Loucy (cell line): Measurements from ENCODE around the gene EFNA5.

ENCODE experiments used
- EZH2phosphoT487 ChIP-seq: fragments of 200-600 bp; IDR thresholded peaks from 2 replicates; pipeline ENCODE4 v1.6.1; 2018; ENCODE audit warnings: antibody characterized with exemption, mild to moderate bottlenecking, moderate library complexity, borderline replicate concordance
- TF ChIP-seq, protein P1 (sequence below): fragments of 200-600 bp; sonication (generic); conservative IDR thresholded peaks from 2 replicates; pipeline ENCODE4 v1.5.1; 2014; ENCODE audit warnings: mild to moderate bottlenecking, antibody characterized with exemption, low read length

DNA sequence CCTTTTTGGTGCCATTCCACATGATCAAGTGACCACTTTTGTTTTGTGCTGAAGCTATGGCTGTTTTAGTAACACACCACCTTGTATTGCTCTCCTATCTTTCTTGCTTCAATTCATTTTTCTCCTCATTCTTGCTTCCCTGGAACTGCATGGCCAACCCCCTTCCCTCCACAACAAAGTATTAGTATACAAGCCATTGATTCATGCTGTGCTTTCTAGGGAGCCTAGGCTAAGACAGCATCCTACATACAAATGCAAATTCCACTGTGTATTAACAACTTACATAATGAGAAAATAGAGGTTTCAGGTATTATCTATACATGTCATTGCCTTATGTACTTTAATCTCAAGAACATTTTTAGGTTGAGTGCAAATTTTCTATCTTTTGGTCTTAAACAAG, 141.1 kb downstream of the EFNA5 start:
- TF ChIP-seq, protein P1, sequence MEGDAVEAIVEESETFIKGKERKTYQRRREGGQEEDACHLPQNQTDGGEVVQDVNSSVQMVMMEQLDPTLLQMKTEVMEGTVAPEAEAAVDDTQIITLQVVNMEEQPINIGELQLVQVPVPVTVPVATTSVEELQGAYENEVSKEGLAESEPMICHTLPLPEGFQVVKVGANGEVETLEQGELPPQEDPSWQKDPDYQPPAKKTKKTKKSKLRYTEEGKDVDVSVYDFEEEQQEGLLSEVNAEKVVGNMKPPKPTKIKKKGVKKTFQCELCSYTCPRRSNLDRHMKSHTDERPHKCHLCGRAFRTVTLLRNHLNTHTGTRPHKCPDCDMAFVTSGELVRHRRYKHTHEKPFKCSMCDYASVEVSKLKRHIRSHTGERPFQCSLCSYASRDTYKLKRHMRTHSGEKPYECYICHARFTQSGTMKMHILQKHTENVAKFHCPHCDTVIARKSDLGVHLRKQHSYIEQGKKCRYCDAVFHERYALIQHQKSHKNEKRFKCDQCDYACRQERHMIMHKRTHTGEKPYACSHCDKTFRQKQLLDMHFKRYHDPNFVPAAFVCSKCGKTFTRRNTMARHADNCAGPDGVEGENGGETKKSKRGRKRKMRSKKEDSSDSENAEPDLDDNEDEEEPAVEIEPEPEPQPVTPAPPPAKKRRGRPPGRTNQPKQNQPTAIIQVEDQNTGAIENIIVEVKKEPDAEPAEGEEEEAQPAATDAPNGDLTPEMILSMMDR, result no peak
- TF ChIP-seq EZH2phosphoT487, result no peak
